ENCODE results near the gene BPGM.

DNA sequence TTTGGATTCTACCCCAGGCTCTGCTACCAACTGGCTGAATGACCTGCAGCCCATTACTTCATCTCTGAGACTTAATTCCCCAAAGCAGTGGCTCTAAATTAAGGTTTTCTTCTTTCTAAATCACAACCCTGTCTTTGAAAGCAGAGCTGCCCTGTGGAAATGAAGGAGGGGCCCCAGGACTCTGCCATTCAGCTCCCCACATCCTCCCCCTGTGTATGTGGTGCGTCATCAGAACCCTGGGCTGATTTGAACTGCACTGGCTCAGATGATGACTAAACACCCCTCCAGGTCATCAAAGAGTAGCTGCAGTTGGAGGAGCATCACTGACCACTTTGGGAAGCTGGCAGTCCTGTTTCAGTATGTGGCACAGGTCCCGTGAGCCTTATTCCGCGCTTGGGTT lies 46.6 kb downstream of the BPGM start:
- TF ChIP-seq SIN3A (IDR thresholded peaks at IDR 0.05; ENCODE audit: low read depth) = no peak
- no peak for TF ChIP-seq CTCF (IDR thresholded peaks at IDR 0.05 in 2 of 3, conservative IDR thresholded peaks at IDR 0.05 in 1 of 3; ENCODE audit: borderline replicate concordance in 1 of 3, insufficient read depth in 1 of 3, low read depth in 2 of 3, low read length in 2 of 3)
- no peak for TF ChIP-seq SP1 (IDR thresholded peaks at IDR 0.05; ENCODE audit: low read depth)

Data from HCT116 (cell line).